ENCODE results near the gene TMIGD2. TPM values are rescaled to one million over a fixed set of nuclear protein-coding genes. Genes with fewer than 3 reads are reported as not detected.
A peak's percentile ranks its signal among the peaks of the same experiment; 100 is the strongest.
"Not testable (repeated sequence)": the region's sequence is repeated elsewhere in the genome, so short reads cannot be mapped to it uniquely, and the experiment has no call there.

The TMIGD2 gene
- total and polyA plus RNA-seq, 5 donors from 2014 or later, result 4.8 to 17.1 (median 5.4) TPM

GRCh38 chr19:4245938-4246337, 56.3 kb downstream of the TMIGD2 start:
- H3K4me3 ChIP-seq (ENCODE audit: low read depth, low read length); H3K4me1 ChIP-seq (ENCODE audit: control insufficient read depth, insufficient read depth, low read length, poor library complexity, severe bottlenecking); H3K9me3 ChIP-seq (ENCODE audit: control insufficient read depth in 2 of 2, low read length in 2 of 2); DNase-seq; ATAC-seq (ENCODE audit: low read depth in 2 of 2); H3K27me3 Mint-ChIP-seq; H3K27me3 ChIP-seq (ENCODE audit: control insufficient read depth, insufficient read depth, low read length); H3K9me3 Mint-ChIP-seq: not testable (repeated sequence)
- peaks cover 25% of the 10 kb centered on the region for H3K36me3 Mint-ChIP-seq
- peak overlapping the region in 2 of 3 donors; percentile 9 to 97 for H3K27ac Mint-ChIP-seq
- peak overlapping the region in 3 of 4 donors; percentile 93 to 95 (median 95) for H3K4me3 Mint-ChIP-seq
- H3K36me3 ChIP-seq (ENCODE audit: control insufficient read depth, insufficient read depth, low read length), result peaks cover 18% of the 10 kb centered on the region
- H3K4me1 Mint-ChIP-seq, result peaks cover 0 to 30% (median 15%) of the 10 kb centered on the region in 4 donors
- H3K27ac ChIP-seq (ENCODE audit: insufficient read depth, low read length, poor library complexity, severe bottlenecking), result peak overlapping the region; percentile 100

Other genes starting within 250 kb of the TMIGD2 start
- 50.5 TPM for gene ZBTB7A, start 235.5 kb downstream of the TMIGD2 start, total RNA-seq
- 10 to 100 TPM; 19.6 to 30.4 (median 23.7) TPM for gene ZBTB7A, start 235.5 kb downstream of the TMIGD2 start, polyA plus RNA-seq
- gene MAP2K2, start 178.3 kb downstream of the TMIGD2 start, total RNA-seq, result 98.2 TPM
- gene MAP2K2, start 178.3 kb downstream of the TMIGD2 start, polyA plus RNA-seq, result 10 to 100 TPM; 38.5 to 70.2 (median 56.6) TPM
- gene CREB3L3, start 148.8 kb downstream of the TMIGD2 start, total RNA-seq, result not detected
- gene CREB3L3, start 148.8 kb downstream of the TMIGD2 start, polyA plus RNA-seq, result under 1 TPM in 1 of 4 donors, not detected in 3; 0.07 TPM
- 34.2 TPM for gene SIRT6, start 119.8 kb downstream of the TMIGD2 start, total RNA-seq
- 1 to 10 TPM; 1.7 to 4.4 (median 3.1) TPM for gene SIRT6, start 119.8 kb downstream of the TMIGD2 start, polyA plus RNA-seq
- 1.5 TPM for gene ANKRD24, start 119.7 kb downstream of the TMIGD2 start, total RNA-seq
- under 1 TPM in 3 of 4 donors, not detected in 1; 0.12 to 0.53 (median 0.26) TPM for gene ANKRD24, start 119.7 kb downstream of the TMIGD2 start, polyA plus RNA-seq
- not detected for gene EBI3, start 72.9 kb downstream of the TMIGD2 start, total RNA-seq
- under 1 TPM in 2 of 4 donors, not detected in 2; 0.24 to 0.57 TPM for gene EBI3, start 72.9 kb downstream of the TMIGD2 start, polyA plus RNA-seq
- gene YJU2, start 55.3 kb downstream of the TMIGD2 start, total RNA-seq, result 37.7 TPM
- gene YJU2, start 55.3 kb downstream of the TMIGD2 start, polyA plus RNA-seq, result 10 to 100 TPM; 24.8 to 34.1 (median 28.2) TPM
- gene SHD, start 23.1 kb downstream of the TMIGD2 start, total RNA-seq, result not detected
- gene SHD, start 23.1 kb downstream of the TMIGD2 start, polyA plus RNA-seq, result not detected
- gene FSD1, start 2.2 kb upstream of the TMIGD2 start, total RNA-seq, result 1.0 TPM
- gene FSD1, start 2.2 kb upstream of the TMIGD2 start, polyA plus RNA-seq, result 1 to 10 TPM in 1 of 4 donors, under 1 TPM in 1, not detected in 2; 0.76 to 1.6 TPM
- 2.2 TPM for gene STAP2, start 36.4 kb upstream of the TMIGD2 start, total RNA-seq
- gene STAP2, start 36.4 kb upstream of the TMIGD2 start, polyA plus RNA-seq, result 1 to 10 TPM; 1.6 to 3.0 (median 2.4) TPM
- gene MPND, start 41.2 kb upstream of the TMIGD2 start, total RNA-seq, result 12.2 TPM
- 1 to 10 TPM; 4.9 to 7.2 (median 5.7) TPM for gene MPND, start 41.2 kb upstream of the TMIGD2 start, polyA plus RNA-seq
- gene SH3GL1, start 98.2 kb upstream of the TMIGD2 start, total RNA-seq, result 54.0 TPM
- 10 to 100 TPM; 13.4 to 23.0 (median 17.6) TPM for gene SH3GL1, start 98.2 kb upstream of the TMIGD2 start, polyA plus RNA-seq
- gene CHAF1A, start 100.3 kb upstream of the TMIGD2 start, total RNA-seq, result 28.9 TPM
- gene CHAF1A, start 100.3 kb upstream of the TMIGD2 start, polyA plus RNA-seq, result 1 to 10 TPM; 2.6 to 5.5 (median 3.6) TPM
- gene UBXN6, start 155.4 kb upstream of the TMIGD2 start, total RNA-seq, result 54.2 TPM
- gene UBXN6, start 155.4 kb upstream of the TMIGD2 start, polyA plus RNA-seq, result 1 to 10 TPM; 4.6 to 6.4 (median 4.9) TPM
- gene HDGFL2, start 169.9 kb upstream of the TMIGD2 start, total RNA-seq, result 32.7 TPM
- gene HDGFL2, start 169.9 kb upstream of the TMIGD2 start, polyA plus RNA-seq, result 10 to 100 TPM; 11.5 to 12.6 (median 12.2) TPM
- not detected for gene PLIN4, start 216.1 kb upstream of the TMIGD2 start, total RNA-seq
- gene PLIN4, start 216.1 kb upstream of the TMIGD2 start, polyA plus RNA-seq, result under 1 TPM in 3 of 4 donors, not detected in 1; 0.02 to 0.13 (median 0.05) TPM
- not detected for gene PLIN5, start 232.8 kb upstream of the TMIGD2 start, total RNA-seq
- gene PLIN5, start 232.8 kb upstream of the TMIGD2 start, polyA plus RNA-seq, result under 1 TPM in 3 of 4 donors, not detected in 1; 0.07 to 0.97 (median 0.25) TPM
- 0.49 TPM for gene LRG1, start 237.6 kb upstream of the TMIGD2 start, total RNA-seq
- 1 to 10 TPM in 3 of 4 donors, under 1 TPM in 1; 0.47 to 1.4 (median 1.2) TPM for gene LRG1, start 237.6 kb upstream of the TMIGD2 start, polyA plus RNA-seq

All from CD4-positive, CD25-positive, alpha-beta regulatory T cell (primary cell).